Activated CD8-positive, alpha-beta T cell treated with anti-CD3 and anti-CD28 coated beads, Interleukin-2, amount 10 ng/mL, durations not matched to agents 7 days and 5 days (primary cell): ENCODE data around the gene DAZAP1. TPM values are rescaled to one million over a fixed set of nuclear protein-coding genes. Genes with fewer than 3 reads are reported as not detected.

Source experiments
- ATAC-seq: fragments of 150-1000 bp; cut with Tn5 transposase; one replicate; pipeline ENCODE4 v1.10.0; 2021; ENCODE audit warnings: moderate library complexity
- CTCF ChIA-PET: fragments of 350-600 bp; sonication (Branson Sonifier 250); formaldehyde crosslinking; loops from one replicate; lab custom pipeline; 2021; ENCODE audit warnings: antibody characterized with exemption; lab: Charles Lee
- POLR2A ChIA-PET: fragments of 350-600 bp; sonication (Branson Sonifier 250); formaldehyde crosslinking; loops from one replicate; lab custom pipeline; 2021; ENCODE audit warnings: antibody characterized with exemption; lab: Charles Lee
- DNase-seq: peaks from one replicate; pipeline ENCODE4 v3.0.0-alpha.2; 2020
- H3K27ac Mint-ChIP-seq: one replicate; pipeline ENCODE4 v1.8.0; 2021; ENCODE audit warnings: mild to moderate bottlenecking, mixed read lengths
- H3K27me3 Mint-ChIP-seq: one replicate; pipeline ENCODE4 v1.8.0; 2021; ENCODE audit warnings: low read depth, mixed read lengths
- H3K36me3 Mint-ChIP-seq: one replicate; pipeline ENCODE4 v1.8.0; 2021; ENCODE audit warnings: low read depth, mixed read lengths
- H3K4me1 Mint-ChIP-seq: one replicate; pipeline ENCODE4 v1.8.0; 2021; ENCODE audit warnings: low read depth, mixed read lengths
- H3K4me3 Mint-ChIP-seq: one replicate; pipeline ENCODE4 v1.8.0; 2021; ENCODE audit warnings: mild to moderate bottlenecking, mixed read lengths
- H3K9me3 Mint-ChIP-seq: one replicate; pipeline ENCODE4 v1.8.0; 2022; ENCODE audit warnings: mixed read lengths; ENCODE audit not compliant: insufficient read depth
- total RNA-seq, 2 experiments: library from RNA; stranded (reverse); gene quantifications; one replicate each; pipeline ENCODE4 v1.2.3, GENCODE V29; 2021

The DAZAP1 gene
- 100 to 1,000 TPM; 264 to 270 TPM for total RNA-seq

DNA sequence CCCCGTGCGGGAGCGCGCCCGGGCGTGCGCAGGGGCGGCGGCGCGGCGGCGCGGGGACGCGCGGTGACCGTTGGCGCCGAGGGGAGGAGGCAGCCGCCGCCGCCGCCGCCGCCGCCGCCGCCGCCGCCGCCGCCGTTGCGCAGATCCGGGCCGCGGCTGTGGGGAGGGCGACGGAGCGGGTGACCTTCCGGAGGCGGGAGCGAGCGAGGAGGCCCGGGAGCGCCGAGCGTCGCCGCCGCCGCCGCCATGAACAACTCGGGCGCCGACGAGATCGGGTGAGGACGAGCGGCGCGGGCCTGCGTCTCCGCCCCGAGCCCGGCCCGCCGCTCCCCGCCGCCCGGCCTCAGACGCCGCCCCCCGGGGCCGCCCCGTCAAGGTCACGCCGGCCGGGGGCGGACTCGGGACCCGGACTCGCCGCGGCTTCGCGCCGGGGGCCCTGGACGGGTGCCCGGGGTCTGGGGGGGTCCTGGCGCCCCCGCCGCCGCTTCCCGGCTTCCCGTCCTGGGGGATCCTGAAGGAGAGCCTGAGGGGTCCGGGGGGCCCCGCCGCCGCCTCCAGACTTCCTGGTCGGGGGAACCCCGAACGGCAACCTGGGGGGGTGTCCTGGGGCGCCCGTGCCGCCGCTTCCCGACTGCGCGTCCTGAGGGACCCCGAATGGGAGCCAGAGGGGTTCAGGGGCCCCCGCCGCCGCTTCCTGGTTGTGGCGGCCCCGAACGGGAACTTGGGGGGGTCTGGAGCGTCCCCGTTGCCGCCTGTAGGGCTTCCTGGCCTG lies at the start of gene DAZAP1:
Gene DAZAP1 (plus strand): TSS at position 59 of the 772 bp plus-strand sequence. CDS start 188 bp downstream, at position 247.
- H3K36me3 Mint-ChIP-seq: peaks cover 29% of the 10 kb centered on the region
- ChIA-PET CTCF (interaction anchor here (1.3 kb wide), 1 partner anchor 29 kb away, joined by 4 read pairs; no protein-coding TSS in a partner anchor), POLR2A (interaction anchor here (0.9 to 1.0 kb wide), 2 partner anchors 29 to 138 kb away, joined by 3 to 5 read pairs; partner anchors contain the start of gene CIRBP)
- peaks cover 1% of the 10 kb centered on the region for H3K27me3 Mint-ChIP-seq
- DNase-seq (peak; percentile 40), ATAC-seq (peak; percentile 36)
- H3K27ac Mint-ChIP-seq: peak within 1 kb of the TSS; percentile 86
- H3K4me3 Mint-ChIP-seq: peak within 1 kb of the TSS; percentile 91
- H3K9me3 Mint-ChIP-seq: no peaks in the 10 kb centered on the region
- peaks cover 51% of the 10 kb centered on the region for H3K4me1 Mint-ChIP-seq

- DNase-seq (no peak), ATAC-seq (no peak)
- Mint-ChIP-seq H3K4me1 (peaks cover 43% of the 10 kb centered on the region), H3K27me3 (no peaks in the 10 kb centered on the region), H3K4me3 (no peak overlapping the region), H3K9me3 (no peaks in the 10 kb centered on the region), H3K36me3 (peaks cover 46% of the 10 kb centered on the region), H3K27ac (no peak overlapping the region)
- ChIA-PET CTCF (interaction anchor here (0.9 kb wide), 1 partner anchor 12 kb away, joined by 3 read pairs; no protein-coding TSS in a partner anchor), POLR2A (interaction anchor here (0.7 kb wide), 1 partner anchor 80 kb away, joined by 3 read pairs; no protein-coding TSS in a partner anchor)
These were observed 47.1 kb upstream of the DAZAP1 start for GRCh38 chr19:1360126-1360817.

- peaks cover 44% of the 10 kb centered on the region for H3K36me3 Mint-ChIP-seq
- CTCF ChIA-PET: no interaction called here
These were observed 46.4 kb upstream of the DAZAP1 start for GRCh38 chr19:1360818-1361461.

DNA sequence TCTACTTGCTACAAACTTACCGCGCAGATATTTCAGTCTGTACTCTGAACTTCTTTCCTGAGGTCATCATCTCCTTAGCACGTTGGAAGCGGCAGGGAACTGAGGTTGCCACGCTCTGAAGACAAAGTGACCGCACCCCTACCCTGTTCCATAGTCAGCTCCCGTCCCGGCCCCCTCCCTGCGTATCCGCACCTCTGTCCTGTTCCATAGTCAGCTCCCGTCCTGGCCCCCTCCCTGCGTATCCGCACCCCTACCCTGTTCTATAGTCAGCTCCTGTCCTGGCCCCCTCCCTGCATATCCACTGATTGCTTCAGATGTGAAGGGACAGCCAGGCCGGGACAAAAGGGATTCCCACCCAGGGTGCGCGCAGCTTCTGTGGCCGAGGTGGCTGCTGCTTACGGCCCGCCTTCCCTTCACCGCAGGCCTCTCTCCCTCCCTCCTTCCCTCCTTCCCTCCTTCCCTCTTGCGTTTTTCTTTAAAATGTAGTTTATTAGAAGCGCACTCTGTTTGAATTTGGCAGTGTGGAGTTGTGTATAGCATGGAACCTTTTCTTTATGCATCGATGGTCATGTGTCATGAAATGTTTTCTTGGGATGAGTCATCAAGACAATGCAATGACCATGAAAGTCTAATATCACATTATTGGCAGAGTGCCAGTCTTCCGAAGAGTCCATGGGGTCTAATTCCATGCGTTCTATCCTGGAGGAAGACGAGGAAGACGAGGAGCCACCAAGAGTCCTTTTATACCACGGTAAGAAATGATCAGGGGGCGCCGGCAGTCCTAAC lies 45.6 kb upstream of the DAZAP1 start:
- DNase-seq (no peak), ATAC-seq (no peak)
- Mint-ChIP-seq H3K9me3 (no peaks in the 10 kb centered on the region), H3K36me3 (peaks cover 44% of the 10 kb centered on the region), H3K4me3 (no peak overlapping the region), H3K27me3 (no peaks in the 10 kb centered on the region), H3K27ac (no peak overlapping the region), H3K4me1 (peaks cover 33% of the 10 kb centered on the region)
- CTCF ChIA-PET: no interaction called here
- POLR2A ChIA-PET: interaction anchor here (0.5 kb wide), 1 partner anchor 729 kb away, joined by 3 read pairs; no protein-coding TSS in a partner anchor

More at GRCh38 chr19:1360818-1361461, 46.4 kb upstream of the DAZAP1 start:
- ATAC-seq (no peak), DNase-seq (no peak)
- H3K4me1 Mint-ChIP-seq: peaks cover 39% of the 10 kb centered on the region
- H3K9me3 Mint-ChIP-seq: no peaks in the 10 kb centered on the region
- POLR2A ChIA-PET: interaction anchor here (0.5 to 0.7 kb wide), 2 partner anchors 81 to 728 kb away, joined by 3 read pairs; no protein-coding TSS in a partner anchor
- no peaks in the 10 kb centered on the region for H3K27me3 Mint-ChIP-seq
- no peak overlapping the region for H3K4me3 Mint-ChIP-seq
- H3K27ac Mint-ChIP-seq: no peak overlapping the region

DNA sequence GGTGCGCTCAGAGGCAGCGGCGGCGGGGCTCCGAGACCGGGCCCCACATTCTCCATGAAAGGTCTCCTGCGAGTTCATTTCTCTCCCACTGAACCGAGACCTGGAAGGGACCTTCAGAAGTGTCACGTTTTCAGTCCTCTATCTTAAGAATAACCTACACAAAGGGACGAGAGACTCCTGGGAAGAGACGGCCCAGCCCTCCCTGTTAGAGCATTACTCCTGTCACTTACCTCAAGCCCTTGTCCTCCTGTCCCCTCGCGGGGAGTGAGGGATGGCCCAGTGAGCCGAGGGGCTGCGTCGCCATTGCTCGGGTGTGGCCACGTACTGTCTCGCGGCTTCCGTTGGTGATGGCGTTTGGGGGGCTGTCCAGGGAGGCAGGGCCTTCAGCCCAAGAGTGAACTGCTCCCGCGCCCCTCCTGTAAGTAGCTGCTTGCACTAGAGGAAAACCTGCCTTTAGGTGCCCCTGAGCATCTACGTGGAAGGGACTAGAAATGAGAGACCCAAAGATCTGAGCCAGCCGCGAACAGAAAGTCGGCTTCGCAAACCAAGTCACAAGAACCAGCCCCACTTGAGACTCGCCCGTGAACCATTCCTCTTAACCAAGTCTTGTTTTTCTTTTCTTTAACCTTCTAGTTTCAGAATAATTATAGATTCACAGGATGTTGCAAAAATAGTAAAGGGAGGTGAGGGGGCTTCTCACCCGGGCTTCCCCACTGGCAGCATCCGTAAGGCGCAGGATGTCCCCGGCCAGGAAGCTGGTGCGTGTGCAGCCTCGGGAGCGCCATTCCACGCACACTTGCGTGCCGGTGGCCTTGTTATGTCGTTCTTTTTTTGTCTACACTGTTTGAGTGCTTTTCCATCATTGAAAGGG lies 44.8 kb upstream of the DAZAP1 start:
- Mint-ChIP-seq H3K27ac (peak overlapping the region; percentile 83), H3K9me3 (no peaks in the 10 kb centered on the region), H3K27me3 (no peaks in the 10 kb centered on the region), H3K4me1 (peaks cover 33% of the 10 kb centered on the region), H3K4me3 (peak overlapping the region; percentile 69), H3K36me3 (peaks cover 38% of the 10 kb centered on the region)
- POLR2A ChIA-PET: interaction anchor here (1.0 kb wide), 1 partner anchor 94 kb away, joined by 4 read pairs; the partner anchor contains the start of gene CIRBP
- CTCF ChIA-PET: interaction anchor here (3.0 kb wide), 1 partner anchor 47 kb away, joined by 11 read pairs; no protein-coding TSS in a partner anchor
- DNase-seq (no peak), ATAC-seq (no peak)

DNA sequence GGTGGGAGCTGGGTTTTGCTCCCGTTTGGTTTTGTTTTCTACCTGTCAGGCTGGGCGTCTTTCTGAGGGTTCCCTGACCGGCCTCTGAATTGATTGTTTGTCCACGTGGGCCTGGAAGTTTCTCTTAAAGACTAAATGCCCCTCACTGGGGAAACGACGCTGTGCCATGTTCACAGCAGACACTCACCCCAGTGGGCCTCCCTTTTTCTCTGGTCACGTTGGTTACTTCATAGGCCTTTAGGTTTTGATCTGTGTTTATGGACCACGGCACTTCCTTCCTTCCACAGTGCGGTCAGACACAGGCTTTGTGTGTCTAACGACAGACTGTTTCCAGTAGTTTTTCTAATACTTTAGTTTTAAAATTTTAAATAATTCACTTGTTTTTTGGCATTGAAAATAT lies 43.8 kb upstream of the DAZAP1 start:
- DNase-seq (peak; percentile 72), ATAC-seq (peak; percentile 88)
- ChIA-PET CTCF (interaction anchor here (1.6 to 3.0 kb wide), 2 partner anchors 20 to 48 kb away, joined by 4 to 11 read pairs; partner anchors contain the start of gene NDUFS7), POLR2A (interaction anchor here (1.0 to 1.3 kb wide), 3 partner anchors 20 to 95 kb away, joined by 3 to 4 read pairs (median 3); partner anchors contain the start of gene CIRBP)
- Mint-ChIP-seq H3K4me3 (peak overlapping the region; percentile 69), H3K36me3 (peaks cover 30% of the 10 kb centered on the region), H3K27ac (peak overlapping the region; percentile 83), H3K4me1 (peaks cover 33% of the 10 kb centered on the region), H3K9me3 (no peaks in the 10 kb centered on the region), H3K27me3 (no peaks in the 10 kb centered on the region)

DNA sequence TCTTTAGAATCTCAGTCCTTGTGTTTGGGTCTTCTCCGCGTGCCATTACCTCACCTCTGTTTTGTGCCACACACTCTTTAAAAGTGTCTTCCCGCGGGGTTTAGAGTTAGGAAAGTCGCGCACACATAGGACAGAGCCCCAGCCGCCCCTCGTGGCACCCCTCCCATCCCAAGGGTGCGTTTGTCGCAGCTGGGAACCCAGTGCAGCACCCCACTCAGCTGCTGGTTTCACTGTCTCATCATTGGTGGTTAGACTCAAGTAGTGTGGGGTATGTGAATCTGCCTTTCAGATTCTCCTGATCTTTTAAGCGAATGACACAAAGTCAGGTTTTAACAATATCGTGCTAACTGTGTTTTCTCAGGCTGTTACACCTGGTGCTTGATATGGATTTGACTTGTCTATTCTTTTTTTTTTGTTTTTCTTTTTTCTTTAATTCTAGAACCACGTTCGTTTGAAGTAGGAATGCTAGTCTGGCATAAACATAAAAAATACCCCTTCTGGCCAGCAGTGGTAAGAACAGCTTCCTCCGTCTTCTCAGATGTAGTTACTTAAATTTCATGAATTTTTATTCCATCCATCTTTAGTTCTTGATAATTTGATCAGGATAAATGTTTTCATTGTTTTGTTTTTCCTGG lies 43.2 kb upstream of the DAZAP1 start:
- peaks cover 26% of the 10 kb centered on the region for H3K36me3 Mint-ChIP-seq

GRCh38 chr19:1365319-1366269 lies 41.8 kb upstream of the DAZAP1 start:
- ChIA-PET CTCF (interaction anchor here (1.6 to 3.0 kb wide), 3 partner anchors 18 to 83 kb away, joined by 3 to 11 read pairs (median 4); partner anchors contain the start of gene NDUFS7), POLR2A (no interaction called here)
- Mint-ChIP-seq H3K4me3 (no peak overlapping the region), H3K4me1 (peaks cover 33% of the 10 kb centered on the region), H3K36me3 (peaks cover 19% of the 10 kb centered on the region), H3K27ac (no peak overlapping the region), H3K9me3 (no peaks in the 10 kb centered on the region), H3K27me3 (no peaks in the 10 kb centered on the region)
- DNase-seq (no peak), ATAC-seq (no peak)

More for the DNA sequence above, 43.2 kb upstream of the DAZAP1 start:
- ChIA-PET CTCF (interaction anchor here (1.6 to 3.0 kb wide), 3 partner anchors 19 to 81 kb away, joined by 3 to 11 read pairs (median 4); partner anchors contain the start of gene NDUFS7), POLR2A (interaction anchor here (1.0 to 1.3 kb wide), 2 partner anchors 19 to 22 kb away, joined by 3 read pairs; no protein-coding TSS in a partner anchor)
- H3K27me3 Mint-ChIP-seq: no peaks in the 10 kb centered on the region
- no peaks in the 10 kb centered on the region for H3K9me3 Mint-ChIP-seq
- ATAC-seq (peak; percentile 82), DNase-seq (peak; percentile 42)
- H3K4me3 Mint-ChIP-seq: peak overlapping the region; percentile 69
- H3K4me1 Mint-ChIP-seq: peaks cover 33% of the 10 kb centered on the region
- H3K27ac Mint-ChIP-seq: peak overlapping the region; percentile 87

GRCh38 chr19:1366296-1366695 lies 41.1 kb upstream of the DAZAP1 start:
- CTCF ChIA-PET: no interaction called here
- no peak for ATAC-seq

More at GRCh38 chr19:1366296-1366695, 41.1 kb upstream of the DAZAP1 start:
- no peak overlapping the region for H3K27ac Mint-ChIP-seq
- no peaks in the 10 kb centered on the region for H3K27me3 Mint-ChIP-seq
- POLR2A ChIA-PET: no interaction called here
- peaks cover 17% of the 10 kb centered on the region for H3K36me3 Mint-ChIP-seq
- H3K4me3 Mint-ChIP-seq: no peak overlapping the region
- DNase-seq: no peak
- peaks cover 33% of the 10 kb centered on the region for H3K4me1 Mint-ChIP-seq
- H3K9me3 Mint-ChIP-seq: no peaks in the 10 kb centered on the region
